Mesothelial cell of epicardium (in vitro differentiated cells): Measurements from ENCODE around the gene P4HB. TPM values are rescaled to one million over a fixed set of nuclear protein-coding genes. Genes with fewer than 3 reads are reported as not detected.

Source experiments
- DNase-seq, 2 experiments: peaks; one replicate each; pipeline ENCODE4 v3.0.0; 2021; ENCODE audit warnings: low spot score in 2 of 2; ENCODE audit not compliant: unreplicated experiment in 2 of 2
- H3K27ac Mint-ChIP-seq: 2 replicates; pipeline ENCODE4 v1.8.0; 2021; ENCODE audit warnings: mixed read lengths
- H3K27me3 Mint-ChIP-seq: 2 replicates; pipeline ENCODE4 v1.8.0; 2021; ENCODE audit warnings: low read depth, mixed read lengths
- H3K36me3 Mint-ChIP-seq: 2 replicates; pipeline ENCODE4 v1.8.0; 2021; ENCODE audit warnings: mixed read lengths
- H3K4me1 Mint-ChIP-seq: 2 replicates; pipeline ENCODE4 v1.8.0; 2021; ENCODE audit warnings: mixed read lengths
- H3K4me3 Mint-ChIP-seq: 2 replicates; pipeline ENCODE4 v1.8.0; 2021; ENCODE audit warnings: mild to moderate bottlenecking, moderate library complexity, mixed read lengths
- H3K9me3 Mint-ChIP-seq: 2 replicates; pipeline ENCODE4 v1.8.0; 2021; ENCODE audit warnings: mixed read lengths
- total RNA-seq: library from RNA; stranded (reverse); gene quantifications from 3 replicates; pipeline ENCODE4 v1.2.1, GENCODE V29; 2021
- TF ChIP-seq, protein P1 (sequence below): fragments of 200-600 bp; sonication (generic); IDR thresholded peaks from one replicate; pipeline ENCODE4 v1.5.0; 2021; ENCODE audit warnings: antibody characterized with exemption; ENCODE audit not compliant: unreplicated experiment

The P4HB gene
- total RNA-seq, 1 donor from 2014 or later: 433 TPM

GRCh38 chr17:81794074-81794476 is 66.3 kb downstream of the P4HB start:
- Mint-ChIP-seq H3K27me3 (peaks cover 2% of the 10 kb centered on the region), H3K4me1 (no peaks in the 10 kb centered on the region), H3K9me3 (no peaks in the 10 kb centered on the region), H3K36me3 (no peaks in the 10 kb centered on the region), H3K4me3 (no peak overlapping the region), H3K27ac (no peak overlapping the region)
- TF ChIP-seq, protein P1, sequence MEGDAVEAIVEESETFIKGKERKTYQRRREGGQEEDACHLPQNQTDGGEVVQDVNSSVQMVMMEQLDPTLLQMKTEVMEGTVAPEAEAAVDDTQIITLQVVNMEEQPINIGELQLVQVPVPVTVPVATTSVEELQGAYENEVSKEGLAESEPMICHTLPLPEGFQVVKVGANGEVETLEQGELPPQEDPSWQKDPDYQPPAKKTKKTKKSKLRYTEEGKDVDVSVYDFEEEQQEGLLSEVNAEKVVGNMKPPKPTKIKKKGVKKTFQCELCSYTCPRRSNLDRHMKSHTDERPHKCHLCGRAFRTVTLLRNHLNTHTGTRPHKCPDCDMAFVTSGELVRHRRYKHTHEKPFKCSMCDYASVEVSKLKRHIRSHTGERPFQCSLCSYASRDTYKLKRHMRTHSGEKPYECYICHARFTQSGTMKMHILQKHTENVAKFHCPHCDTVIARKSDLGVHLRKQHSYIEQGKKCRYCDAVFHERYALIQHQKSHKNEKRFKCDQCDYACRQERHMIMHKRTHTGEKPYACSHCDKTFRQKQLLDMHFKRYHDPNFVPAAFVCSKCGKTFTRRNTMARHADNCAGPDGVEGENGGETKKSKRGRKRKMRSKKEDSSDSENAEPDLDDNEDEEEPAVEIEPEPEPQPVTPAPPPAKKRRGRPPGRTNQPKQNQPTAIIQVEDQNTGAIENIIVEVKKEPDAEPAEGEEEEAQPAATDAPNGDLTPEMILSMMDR: no peak
- DNase-seq: no peak

Other genes with a start within 250 kb of the P4HB start
- gene NPLOC4, start 223.4 kb downstream of the P4HB start, total RNA-seq: 93.3 to 102 TPM (median 94.5 TPM) in 3 replicates
- 2.9 to 3.7 TPM (median 3.1 TPM) in 3 replicates for gene TSPAN10, start 223.3 kb downstream of the P4HB start, total RNA-seq
- gene PDE6G, start 204.0 kb downstream of the P4HB start, total RNA-seq: 0.59 to 1.4 TPM (median 1.00 TPM) in 3 replicates
- 23.9 to 26.5 TPM (median 25.7 TPM) in 3 replicates for gene OXLD1, start 193.9 kb downstream of the P4HB start, total RNA-seq
- 16.3 to 19.6 TPM (median 17.5 TPM) in 3 replicates for gene CCDC137, start 193.8 kb downstream of the P4HB start, total RNA-seq
- 42.8 to 44.7 TPM (median 44.5 TPM) in 3 replicates for gene ARL16, start 176.7 kb downstream of the P4HB start, total RNA-seq
- 114 to 122 TPM (median 119 TPM) in 3 replicates for gene HGS, start 176.5 kb downstream of the P4HB start, total RNA-seq
- 53.9 to 56.7 TPM (median 54.1 TPM) in 3 replicates for gene MRPL12, start 157.2 kb downstream of the P4HB start, total RNA-seq
- 13.2 to 15.7 TPM (median 15.2 TPM) in 3 replicates for gene SLC25A10, start 148.3 kb downstream of the P4HB start, total RNA-seq
- 0.18 to 0.74 TPM (median 0.66 TPM) in 3 replicates for gene GCGR, start 56.4 kb downstream of the P4HB start, total RNA-seq
- gene MCRIP1, start 27.2 kb downstream of the P4HB start, total RNA-seq: 96.2 to 104 TPM (median 103 TPM) in 3 replicates
- gene PPP1R27, start 25.5 kb downstream of the P4HB start, total RNA-seq: 0.35 TPM in 1 of 3 replicates, not detected in the others
- 258 to 275 TPM (median 268 TPM) in 3 replicates for gene ARHGDIA, start 10.8 kb upstream of the P4HB start, total RNA-seq
- 78.5 to 86.1 TPM (median 79.5 TPM) in 3 replicates for gene ALYREF, start 31.1 kb upstream of the P4HB start, total RNA-seq
- gene ANAPC11, start 31.2 kb upstream of the P4HB start, total RNA-seq: 103 to 115 TPM (median 108 TPM) in 3 replicates
- gene NPB, start 41.7 kb upstream of the P4HB start, total RNA-seq: 0.75 to 1.7 TPM (median 1.2 TPM) in 3 replicates
- 16.8 to 20.5 TPM (median 17.5 TPM) in 3 replicates for gene PCYT2, start 50.9 kb upstream of the P4HB start, total RNA-seq
- 18.9 to 22.6 TPM (median 21.3 TPM) in 3 replicates for gene SIRT7, start 57.6 kb upstream of the P4HB start, total RNA-seq
- 23.6 to 25.5 TPM (median 24.1 TPM) in 3 replicates for gene MAFG, start 67.2 kb upstream of the P4HB start, total RNA-seq
- gene PYCR1, start 76.8 kb upstream of the P4HB start, total RNA-seq: 91.0 to 108 TPM (median 102 TPM) in 3 replicates
- gene MYADML2, start 86.7 kb upstream of the P4HB start, total RNA-seq: not detected in 3 replicates
- 5.9 to 8.2 TPM (median 6.5 TPM) in 3 replicates for gene NOTUM, start 100.7 kb upstream of the P4HB start, total RNA-seq
- gene ASPSCR1, start 117.1 kb upstream of the P4HB start, total RNA-seq: 50.5 to 53.0 TPM (median 51.4 TPM) in 3 replicates
- 40.0 to 45.5 TPM (median 40.6 TPM) in 3 replicates for gene CENPX, start 162.3 kb upstream of the P4HB start, total RNA-seq
- gene LRRC45, start 162.8 kb upstream of the P4HB start, total RNA-seq: 16.9 to 18.5 TPM (median 17.9 TPM) in 3 replicates
- gene RAC3, start 171.1 kb upstream of the P4HB start, total RNA-seq: 32.6 to 34.6 TPM (median 33.6 TPM) in 3 replicates
- 73.5 to 80.2 TPM (median 77.6 TPM) in 3 replicates for gene DCXR, start 177.2 kb upstream of the P4HB start, total RNA-seq
- gene RFNG, start 191.3 kb upstream of the P4HB start, total RNA-seq: 53.8 to 57.3 TPM (median 55.6 TPM) in 3 replicates
- 104 to 113 TPM (median 105 TPM) in 3 replicates for gene GPS1, start 191.4 kb upstream of the P4HB start, total RNA-seq
- gene DUS1L, start 205.3 kb upstream of the P4HB start, total RNA-seq: 87.3 to 94.9 TPM (median 87.9 TPM) in 3 replicates
- gene FASN, start 237.7 kb upstream of the P4HB start, total RNA-seq: 227 to 230 TPM (median 229 TPM) in 3 replicates